K562 (cell line): Measurements from ENCODE around the gene ABCF2. TPM values are rescaled to one million over a fixed set of nuclear protein-coding genes. Genes with fewer than 3 reads are reported as not detected.

Experiments used
- BCOR ChIP-seq: fragments of 450-650 bp; IDR thresholded peaks from 2 replicates; pipeline ENCODE4 v1.6.1; 2016
- CHD4 ChIP-seq: fragments of 200-600 bp; sonication (generic); IDR thresholded peaks from 3 replicates; pipeline ENCODE4 v1.6.1; 2012; ENCODE audit warnings: low read depth, mild to moderate bottlenecking, mixed read lengths, low read length, inconsistent platforms; ENCODE audit not compliant: insufficient read depth, insufficient replicate concordance, poor library complexity, severe bottlenecking
- DPF2 ChIP-seq: fragments of 450-650 bp; IDR thresholded peaks from 2 replicates; pipeline ENCODE4 v1.6.1; 2016
- FOXA3 ChIP-seq, 2 experiments: fragments of 450-650 bp in 1 of 2; sonication (generic) in 1 of 2; formaldehyde crosslinking; IDR thresholded peaks in 1 of 2; conservative IDR thresholded peaks in 1 of 2; 2 replicates each; pipeline versions ENCODE4 v1.4.0 to v1.8.0; 2020 to 2022; ENCODE audit warnings: mild to moderate bottlenecking in 2 of 2, missing genetic modification reagents in 1 of 2
- FOXJ2 ChIP-seq: fragments of 200-800 bp; sonication (Bioruptor generic); IDR thresholded peaks from 2 replicates; pipeline ENCODE4 v1.6.1; 2016; ENCODE audit warnings: missing genetic modification characterization, missing compliant biosample characterization
- GATA2 ChIP-seq: sonication (generic); formaldehyde crosslinking; IDR thresholded peaks from 2 replicates; pipeline ENCODE4 v1.4.0; 2020; ENCODE audit warnings: mild to moderate bottlenecking, missing genetic modification reagents
- GTF2E2 ChIP-seq: fragments of 200-800 bp; sonication (Bioruptor generic); IDR thresholded peaks from 2 replicates; pipeline ENCODE4 v1.6.1; 2016; ENCODE audit warnings: missing genetic modification characterization, missing compliant biosample characterization
- HDAC1 ChIP-seq, 2 experiments: fragments of 450-650 bp; IDR thresholded peaks; 2 replicates each; pipeline ENCODE4 v1.6.1; 2016 to 2017; ENCODE audit warnings: inconsistent platforms in 1 of 2, mild to moderate bottlenecking in 1 of 2, moderate library complexity in 1 of 2
- HDAC3 ChIP-seq: fragments of 450-650 bp; IDR thresholded peaks from 2 replicates; pipeline ENCODE4 v1.6.1; 2018; ENCODE audit warnings: borderline replicate concordance, mild to moderate bottlenecking, moderate library complexity; ENCODE audit not compliant: partially characterized antibody
- JUN ChIP-seq, 2 experiments: sonication (generic) in 1 of 2; formaldehyde crosslinking in 1 of 2; IDR thresholded peaks; 2 replicates each; pipeline versions ENCODE4 v1.6.1 to v1.8.0; 2012 to 2022; ENCODE audit warnings: borderline replicate concordance in 2 of 2, mild to moderate bottlenecking in 2 of 2, improper control_type of control experiment in 1 of 2, low read depth in 1 of 2, low read length in 1 of 2, missing genetic modification reagents in 1 of 2
- MAFF ChIP-seq: IDR thresholded peaks from 2 replicates; pipeline ENCODE4 v1.6.1; 2012; ENCODE audit warnings: low read length, improper control_type of control experiment
- MCM7 ChIP-seq, 2 experiments: fragments of 450-650 bp; IDR thresholded peaks; 2 replicates each; pipeline ENCODE4 v1.6.1; 2016 to 2018
- MTA2 ChIP-seq: fragments of 450-650 bp; IDR thresholded peaks from 2 replicates; pipeline ENCODE4 v1.6.1; 2016; ENCODE audit warnings: low read depth
- NR1H2 ChIP-seq: sonication (generic); formaldehyde crosslinking; IDR thresholded peaks from 2 replicates; pipeline ENCODE4 v1.4.0; 2020; ENCODE audit warnings: mild to moderate bottlenecking, missing genetic modification reagents
- SMAD1 ChIP-seq: fragments of 150-350 bp; IDR thresholded peaks from 2 replicates; pipeline ENCODE4 v1.6.1; 2014; ENCODE audit warnings: low read length, low read depth; ENCODE audit not compliant: partially characterized antibody
- SNRNP70 ChIP-seq: fragments of 200-400 bp; formaldehyde crosslinking; optimal IDR thresholded peaks from 2 replicates; pipeline ENCODE3; 2017; ENCODE audit warnings: low read depth, low read length
- SP1 ChIP-seq: sonication (generic); formaldehyde crosslinking; IDR thresholded peaks from 2 replicates; pipeline ENCODE4 v1.8.1; 2022; ENCODE audit warnings: mild to moderate bottlenecking, missing genetic modification reagents
- TFAM ChIP-seq: fragments of 250-450 bp; sonication (Bioruptor Pico); conservative IDR thresholded peaks from 2 replicates; pipeline ENCODE4 v1.5.0; 2021; ENCODE audit warnings: mild to moderate bottlenecking, moderate library complexity
- ZFP30 ChIP-seq: fragments of 250-450 bp; sonication (Bioruptor Pico); IDR thresholded peaks from 2 replicates; pipeline ENCODE4 v1.8.0; 2022; ENCODE audit warnings: moderate library complexity, mild to moderate bottlenecking, inconsistent platforms, borderline replicate concordance
- ZFP36 ChIP-seq: fragments of 150-350 bp; IDR thresholded peaks from 2 replicates; pipeline ENCODE4 v1.6.1; 2018; ENCODE audit warnings: low read length, low read depth; ENCODE audit not compliant: partially characterized antibody
- ZNF121 ChIP-seq: sonication (generic); formaldehyde crosslinking; conservative IDR thresholded peaks from 2 replicates; pipeline ENCODE4 v1.8.0; 2022; ENCODE audit warnings: missing genetic modification reagents
- ZNF583 ChIP-seq: fragments of 250-450 bp; sonication (Bioruptor Pico); IDR thresholded peaks from 2 replicates; pipeline ENCODE4 v1.4.0; 2020
- ZNF785 ChIP-seq: fragments of 250-450 bp; sonication (Bioruptor Pico); IDR thresholded peaks from 2 replicates; pipeline ENCODE4 v1.4.0; 2020; ENCODE audit warnings: mild to moderate bottlenecking
- polyA plus RNA-seq, 8 experiments: library from polyadenylated mRNA; depleted of rRNA in 4 of 8; stranded (reverse) in 5 of 8; unstranded in 3 of 8; fragments of >200 nt; fragmentation: Nextera tagmentation in 2 of 8; fragmentation: Illumina TruSeq in 1 of 8; extraction: Ambion mirVana in 2 of 8; extraction: Trizol in 1 of 8; gene quantifications; 2 replicates each; pipeline versions ENCODE4 v1.2.1 to v1.2.3, GENCODE V29; 2011 to 2014; ENCODE audit warnings: inconsistent platforms in 1 of 8, missing spikeins in 1 of 8
- total RNA-seq, 7 experiments: library from RNA; depleted of rRNA in 6 of 7; stranded (reverse); fragments of >200 nt in 6 of 7; fragmentation: Illumina TruSeq in 2 of 7; extraction: Trizol in 2 of 7; gene quantifications; 2 replicates each; pipeline versions ENCODE4 v1.2.1 to v1.2.3, GENCODE V29; 2011 to 2021; ENCODE audit warnings: low replicate concordance in 1 of 7
- TF ChIP-seq, protein P1 (sequence below): sonication (generic); formaldehyde crosslinking; IDR thresholded peaks from 2 replicates; pipeline ENCODE4 v1.5.0; 2020; ENCODE audit warnings: missing genetic modification reagents
- TF ChIP-seq, protein P2 (sequence below), 3 experiments: IDR thresholded peaks in 2 of 3; conservative IDR thresholded peaks in 1 of 3; 2 replicates each; pipeline ENCODE4 v1.5.1; 2011 to 2012; ENCODE audit warnings: low read length in 3 of 3, mild to moderate bottlenecking in 3 of 3, control low read depth in 2 of 3, improper control_type of control experiment in 1 of 3, inconsistent platforms in 1 of 3, low read depth in 1 of 3, mixed read lengths in 1 of 3, moderate library complexity in 1 of 3; ENCODE audit not compliant: insufficient read depth in 2 of 3

Gene ABCF2
- total and polyA plus RNA-seq, 9 of the 15 experiments (the other 6 are each of a cell fraction or from before 2014, with no cell fraction given) = 62.1 to 224 (median 113) TPM

DNA sequence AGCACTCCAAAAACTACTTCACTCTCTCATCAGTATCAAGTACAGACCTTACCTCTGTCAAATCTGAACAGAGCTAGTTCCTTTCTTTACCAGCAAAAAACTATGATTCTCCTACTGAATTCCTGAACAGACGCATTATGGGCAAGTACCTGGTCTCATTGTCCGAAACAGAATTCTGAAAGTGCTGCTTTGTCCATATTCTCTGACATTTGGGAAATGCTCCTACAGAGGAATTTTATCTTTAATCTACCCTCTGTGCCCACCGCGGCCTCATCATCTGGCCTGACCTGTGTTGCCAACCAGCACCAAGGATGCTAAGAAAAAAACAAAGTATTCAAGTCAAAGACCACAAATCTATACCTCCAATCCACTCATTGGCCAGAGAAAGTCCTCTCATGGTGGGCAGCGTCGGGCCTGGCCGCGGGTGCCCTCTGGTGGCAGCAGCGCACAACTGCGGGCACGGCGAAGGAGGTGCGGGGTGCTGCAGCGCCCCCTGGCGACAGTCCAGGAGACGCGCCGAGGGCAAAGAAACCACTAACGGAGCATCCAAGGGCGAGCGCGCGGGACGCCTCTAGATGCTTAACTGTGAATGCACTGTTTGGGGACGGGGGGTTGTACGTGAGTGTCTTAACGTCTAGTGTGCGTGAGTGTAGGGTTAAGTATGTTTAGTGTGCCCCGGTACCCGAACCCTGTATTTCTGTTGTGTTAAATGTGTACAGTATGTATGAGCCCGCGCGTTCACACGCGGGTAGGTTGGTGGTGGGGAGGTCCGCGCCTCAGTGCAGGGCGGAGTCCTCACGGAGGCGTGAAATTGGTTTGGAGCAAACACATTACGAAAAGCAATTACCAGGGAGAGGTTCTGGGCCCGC lies 54.5 kb downstream of the ABCF2 start (continued):
- TF ChIP-seq, protein P1, sequence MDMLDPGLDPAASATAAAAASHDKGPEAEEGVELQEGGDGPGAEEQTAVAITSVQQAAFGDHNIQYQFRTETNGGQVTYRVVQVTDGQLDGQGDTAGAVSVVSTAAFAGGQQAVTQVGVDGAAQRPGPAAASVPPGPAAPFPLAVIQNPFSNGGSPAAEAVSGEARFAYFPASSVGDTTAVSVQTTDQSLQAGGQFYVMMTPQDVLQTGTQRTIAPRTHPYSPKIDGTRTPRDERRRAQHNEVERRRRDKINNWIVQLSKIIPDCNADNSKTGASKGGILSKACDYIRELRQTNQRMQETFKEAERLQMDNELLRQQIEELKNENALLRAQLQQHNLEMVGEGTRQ (CRISPR knock-in tag) = no peak
- TF ChIP-seq, protein P2, sequence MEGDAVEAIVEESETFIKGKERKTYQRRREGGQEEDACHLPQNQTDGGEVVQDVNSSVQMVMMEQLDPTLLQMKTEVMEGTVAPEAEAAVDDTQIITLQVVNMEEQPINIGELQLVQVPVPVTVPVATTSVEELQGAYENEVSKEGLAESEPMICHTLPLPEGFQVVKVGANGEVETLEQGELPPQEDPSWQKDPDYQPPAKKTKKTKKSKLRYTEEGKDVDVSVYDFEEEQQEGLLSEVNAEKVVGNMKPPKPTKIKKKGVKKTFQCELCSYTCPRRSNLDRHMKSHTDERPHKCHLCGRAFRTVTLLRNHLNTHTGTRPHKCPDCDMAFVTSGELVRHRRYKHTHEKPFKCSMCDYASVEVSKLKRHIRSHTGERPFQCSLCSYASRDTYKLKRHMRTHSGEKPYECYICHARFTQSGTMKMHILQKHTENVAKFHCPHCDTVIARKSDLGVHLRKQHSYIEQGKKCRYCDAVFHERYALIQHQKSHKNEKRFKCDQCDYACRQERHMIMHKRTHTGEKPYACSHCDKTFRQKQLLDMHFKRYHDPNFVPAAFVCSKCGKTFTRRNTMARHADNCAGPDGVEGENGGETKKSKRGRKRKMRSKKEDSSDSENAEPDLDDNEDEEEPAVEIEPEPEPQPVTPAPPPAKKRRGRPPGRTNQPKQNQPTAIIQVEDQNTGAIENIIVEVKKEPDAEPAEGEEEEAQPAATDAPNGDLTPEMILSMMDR (IDR thresholded peaks at IDR 0.05 in 2 of 3, conservative IDR thresholded peaks at IDR 0.05 in 1 of 3; ENCODE audit: insufficient read depth in 2 of 3, low read depth in 1 of 3, low read length in 3 of 3) = peak; percentile 100
- TF ChIP-seq CHD4 = no peak
- TF ChIP-seq GATA2 (CRISPR knock-in tag) = no peak
- peak; percentile 73; the same call in 1 of the 2 replicates for TF ChIP-seq JUN (IDR thresholded peaks at IDR 0.05; ENCODE audit: borderline replicate concordance, low read depth, low read length)
- no peak for TF ChIP-seq JUN (CRISPR knock-in tag; IDR thresholded peaks at IDR 0.05; ENCODE audit: borderline replicate concordance)
- TF ChIP-seq MCM7 (IDR thresholded peaks at IDR 0.05) = no peak
- TF ChIP-seq BCOR = peak; percentile 58; the same call in 1 of the 2 replicates
- peak; percentile 90 for TF ChIP-seq SP1 (CRISPR knock-in tag)
- TF ChIP-seq FOXJ2 (tag) = no peak
- TF ChIP-seq GTF2E2 (tag) = no peak
- no peak for TF ChIP-seq SNRNP70
- peak; percentile 50 for TF ChIP-seq ZFP36
- no peak for TF ChIP-seq ZNF785 (CRISPR knock-in tag)
- no peak for TF ChIP-seq NR1H2 (CRISPR knock-in tag)
- no peak for TF ChIP-seq MTA2
- no peak for TF ChIP-seq DPF2
- no peak for TF ChIP-seq MAFF
- TF ChIP-seq ZNF121 = no peak
- TF ChIP-seq HDAC3 = no peak
- no peak for TF ChIP-seq ZFP30 (CRISPR knock-in tag)
- no peak for TF ChIP-seq SMAD1
- no peak for TF ChIP-seq ZNF583 (CRISPR knock-in tag)
- TF ChIP-seq HDAC1 (IDR thresholded peaks at IDR 0.05) = no peak
- TF ChIP-seq FOXA3 (CRISPR knock-in tag; conservative IDR thresholded peaks at IDR 0.05 in 1 of 2, IDR thresholded peaks at IDR 0.05 in 1 of 2) = no peak; a peak in 1 of 4 replicates
- no peak for TF ChIP-seq TFAM (CRISPR knock-in tag)
